ENCODE results near the gene OGT.
"Not testable (repeated sequence)": the region's sequence is repeated elsewhere in the genome, so short reads cannot be mapped to it uniquely, and the experiment has no call there.

Gene OGT

DNA sequence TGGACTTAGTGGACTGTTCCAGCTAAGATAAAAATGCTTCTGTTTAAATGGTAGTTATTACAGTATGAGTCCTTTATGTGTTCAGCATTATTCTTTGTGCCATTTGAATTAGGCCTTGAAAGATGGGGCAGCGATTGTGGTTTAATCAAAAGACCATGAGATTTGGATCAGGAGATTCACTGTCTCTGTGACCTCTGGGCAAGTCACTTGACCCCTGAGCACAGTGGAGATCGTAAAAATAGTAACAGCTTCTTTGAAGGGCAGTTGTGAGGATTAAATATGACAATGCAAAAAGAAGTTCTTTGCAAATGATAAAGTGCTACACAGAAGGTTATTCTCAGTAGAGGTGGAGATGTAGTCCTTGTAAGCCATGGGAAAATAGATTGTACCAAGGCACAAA, 74.6 kb downstream of the OGT start:
- H3K27ac ChIP-seq: no peak overlapping the region
- TF ChIP-seq, protein P1, sequence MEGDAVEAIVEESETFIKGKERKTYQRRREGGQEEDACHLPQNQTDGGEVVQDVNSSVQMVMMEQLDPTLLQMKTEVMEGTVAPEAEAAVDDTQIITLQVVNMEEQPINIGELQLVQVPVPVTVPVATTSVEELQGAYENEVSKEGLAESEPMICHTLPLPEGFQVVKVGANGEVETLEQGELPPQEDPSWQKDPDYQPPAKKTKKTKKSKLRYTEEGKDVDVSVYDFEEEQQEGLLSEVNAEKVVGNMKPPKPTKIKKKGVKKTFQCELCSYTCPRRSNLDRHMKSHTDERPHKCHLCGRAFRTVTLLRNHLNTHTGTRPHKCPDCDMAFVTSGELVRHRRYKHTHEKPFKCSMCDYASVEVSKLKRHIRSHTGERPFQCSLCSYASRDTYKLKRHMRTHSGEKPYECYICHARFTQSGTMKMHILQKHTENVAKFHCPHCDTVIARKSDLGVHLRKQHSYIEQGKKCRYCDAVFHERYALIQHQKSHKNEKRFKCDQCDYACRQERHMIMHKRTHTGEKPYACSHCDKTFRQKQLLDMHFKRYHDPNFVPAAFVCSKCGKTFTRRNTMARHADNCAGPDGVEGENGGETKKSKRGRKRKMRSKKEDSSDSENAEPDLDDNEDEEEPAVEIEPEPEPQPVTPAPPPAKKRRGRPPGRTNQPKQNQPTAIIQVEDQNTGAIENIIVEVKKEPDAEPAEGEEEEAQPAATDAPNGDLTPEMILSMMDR (IDR thresholded peaks at IDR 0.05): no peak
- TF ChIP-seq ZFX (IDR thresholded peaks at IDR 0.05; ENCODE audit: borderline replicate concordance): no peak

DNA sequence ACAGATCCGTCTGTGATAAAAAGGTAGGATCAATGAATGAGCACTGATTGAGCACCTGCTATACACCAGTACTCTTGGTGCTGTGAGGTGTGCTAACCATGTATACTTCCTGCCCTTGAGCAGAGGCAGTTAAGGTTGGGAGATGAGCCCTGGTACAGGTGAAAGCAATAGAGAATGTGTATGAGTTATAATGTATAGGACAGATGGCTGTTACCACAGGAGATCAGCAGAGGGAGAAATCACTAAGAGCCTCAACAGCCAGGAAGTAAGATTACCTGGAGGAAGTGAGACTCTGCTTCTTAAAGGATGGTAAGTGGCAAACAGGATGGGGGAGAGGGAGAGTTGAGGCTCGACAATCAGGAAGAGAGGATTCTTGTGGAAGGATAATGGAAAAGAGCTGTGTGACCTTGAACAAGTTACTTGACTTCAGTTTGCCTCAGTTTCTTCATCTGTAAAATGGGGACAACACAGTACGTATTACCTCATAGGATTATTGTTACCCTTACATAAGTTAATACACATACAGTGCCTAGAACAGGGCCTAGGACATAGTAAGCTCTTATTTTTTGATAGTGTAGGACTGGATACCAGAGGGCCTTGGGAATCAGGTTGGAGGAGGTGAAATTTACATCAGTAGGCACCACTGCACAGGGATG, 76.3 kb downstream of the OGT start:
- H3K27ac ChIP-seq: no peak overlapping the region
- TF ChIP-seq, protein P1 (IDR thresholded peaks at IDR 0.05): no peak
- TF ChIP-seq ZFX (IDR thresholded peaks at IDR 0.05; ENCODE audit: borderline replicate concordance): no peak

DNA sequence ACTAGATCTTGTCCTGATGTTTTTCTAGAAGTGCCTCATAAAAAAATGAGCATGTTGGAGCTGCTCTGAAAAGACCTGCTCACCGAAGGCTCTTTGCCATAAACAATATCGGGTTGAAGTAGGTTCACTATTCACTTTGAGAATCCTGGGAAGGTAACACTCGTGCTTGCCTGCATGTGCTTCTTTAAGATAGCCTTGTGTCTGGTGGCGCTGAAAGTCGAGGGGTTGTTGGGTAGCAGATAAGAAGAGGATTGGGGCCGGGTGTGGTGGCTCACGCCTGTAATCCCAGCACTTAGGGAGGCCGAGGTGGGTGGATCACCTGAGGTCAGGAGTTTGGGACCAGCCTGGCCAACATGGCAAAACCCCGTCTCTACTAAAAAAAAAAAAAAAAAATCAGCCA, 78.8 kb downstream of the OGT start:
- H3K27ac ChIP-seq: not testable (repeated sequence)

DNA sequence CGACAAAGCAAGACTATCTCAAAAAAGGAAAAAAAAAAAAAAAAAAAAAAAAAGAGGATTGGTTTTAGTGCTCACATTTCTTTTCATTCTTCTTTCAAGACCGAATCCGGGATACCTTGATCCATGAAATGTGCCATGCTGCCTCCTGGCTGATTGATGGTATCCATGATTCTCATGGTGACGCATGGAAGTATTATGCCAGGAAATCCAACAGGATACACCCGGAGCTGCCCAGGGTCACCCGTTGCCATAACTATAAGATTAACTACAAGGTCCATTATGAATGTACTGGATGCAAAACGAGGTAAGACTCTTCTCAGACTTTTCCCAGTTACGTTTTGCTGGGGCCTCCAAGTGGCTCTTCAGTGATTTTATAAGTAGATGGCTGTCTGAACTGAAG, 79.4 kb downstream of the OGT start:
- TF ChIP-seq, protein P1 (IDR thresholded peaks at IDR 0.05): no peak
- TF ChIP-seq ZFX (IDR thresholded peaks at IDR 0.05; ENCODE audit: borderline replicate concordance): no peak

DNA sequence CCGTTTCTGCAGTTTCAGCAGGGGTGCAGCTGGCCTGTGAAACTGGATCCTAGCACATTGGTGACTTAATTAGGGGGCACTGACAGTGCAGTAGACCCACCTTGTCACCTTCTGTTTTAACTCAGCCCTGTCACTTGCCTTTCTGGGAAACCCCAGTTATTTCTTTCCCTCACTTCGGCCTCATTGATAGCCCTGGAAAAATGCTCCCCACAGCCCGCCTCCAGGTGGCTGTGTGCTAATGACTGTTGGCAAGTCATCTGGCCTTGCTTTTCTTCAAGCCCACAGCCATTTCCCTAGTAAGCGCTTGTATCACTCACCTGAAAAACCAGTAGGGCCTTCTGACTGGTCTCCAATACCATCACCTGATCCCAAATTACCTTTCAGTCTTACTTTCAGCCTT, 82.2 kb downstream of the OGT start:
- TF ChIP-seq, protein P1 (IDR thresholded peaks at IDR 0.05): no peak
- no peak for TF ChIP-seq ZFX (IDR thresholded peaks at IDR 0.05; ENCODE audit: borderline replicate concordance)
- H3K27ac ChIP-seq: no peak overlapping the region

More for the DNA sequence above, 79.4 kb downstream of the OGT start:
- H3K27ac ChIP-seq: no peak overlapping the region

DNA sequence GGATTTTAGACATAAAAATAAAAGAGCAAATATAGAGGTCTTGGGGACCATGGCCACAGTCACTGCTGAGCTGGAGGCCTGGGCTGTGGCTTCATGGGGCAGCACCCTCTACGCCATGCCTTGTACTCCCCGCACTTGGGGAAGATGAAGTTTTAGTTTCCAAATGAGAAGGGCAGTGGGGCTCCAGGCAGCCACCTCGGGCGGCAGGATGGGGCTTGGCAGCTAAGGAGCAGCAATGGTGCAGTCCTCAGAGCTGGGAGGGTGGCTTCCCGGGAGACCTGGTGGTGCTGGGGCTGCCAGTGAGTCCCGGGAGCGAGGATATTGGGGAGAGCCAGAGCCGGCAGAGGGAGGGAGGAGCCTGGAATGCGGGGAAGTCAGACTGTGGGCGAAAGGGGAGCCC, 83.0 kb downstream of the OGT start:
- no peak for TF ChIP-seq ZFX (IDR thresholded peaks at IDR 0.05; ENCODE audit: borderline replicate concordance)
- TF ChIP-seq, protein P1 (IDR thresholded peaks at IDR 0.05): no peak
- no peak overlapping the region for H3K27ac ChIP-seq

DNA sequence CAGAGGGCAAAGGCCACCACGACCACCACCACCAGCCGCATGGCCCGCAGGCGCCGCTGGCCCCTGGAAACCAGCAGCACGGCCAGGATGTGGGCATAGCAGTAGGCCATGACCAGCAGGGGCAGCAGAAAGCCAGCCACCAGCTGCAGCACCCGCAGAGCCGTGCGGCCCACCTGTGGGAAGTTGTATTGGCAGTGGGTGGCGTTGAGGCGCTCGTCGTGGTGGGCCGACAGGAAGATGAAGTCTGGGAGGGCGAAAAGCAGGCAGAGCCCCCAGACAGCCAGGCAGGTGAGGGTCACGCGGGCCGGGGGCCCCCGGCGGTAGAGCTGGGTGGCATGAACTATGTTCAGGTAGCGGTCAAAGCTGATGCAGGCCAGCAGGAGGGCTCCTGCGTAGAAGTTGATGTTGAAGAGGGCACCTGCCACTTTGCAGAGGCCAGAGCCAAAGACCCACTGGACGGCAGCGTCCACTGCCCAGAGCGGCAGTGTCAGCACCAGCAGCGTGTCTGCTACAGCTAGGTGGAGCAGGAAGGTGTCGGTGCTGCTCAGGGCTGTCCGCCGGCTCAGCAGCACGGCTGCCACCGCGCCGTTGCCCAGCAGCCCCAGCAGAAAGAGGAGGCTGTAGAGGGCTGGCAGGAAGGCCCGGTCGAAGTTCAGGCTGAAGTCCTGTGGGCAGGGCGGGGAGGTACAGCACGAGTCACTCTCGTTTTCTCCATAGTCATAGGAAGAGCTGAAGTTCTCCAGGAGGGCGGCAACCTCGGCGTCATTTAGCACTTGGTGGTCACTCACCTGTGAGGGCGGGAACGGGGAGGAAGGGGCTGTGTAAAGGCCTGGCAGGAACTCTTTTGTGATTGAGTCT, 84.0 kb downstream of the OGT start:
- H3K27ac ChIP-seq: no peak overlapping the region
- no peak for TF ChIP-seq ZFX (IDR thresholded peaks at IDR 0.05; ENCODE audit: borderline replicate concordance)
- TF ChIP-seq, protein P1 (IDR thresholded peaks at IDR 0.05): no peak
